GM18498 (cell line): ENCODE data around the gene ETS1.

Experiments used
- ATAC-seq: cut with Tn5 transposase; IDR thresholded peaks from one replicate; pipeline ENCODE4 v1.9.1; 2021; ENCODE audit warnings: mild to moderate bottlenecking, moderate library complexity; ENCODE audit not compliant: unreplicated experiment

The ETS1 gene, protein sequence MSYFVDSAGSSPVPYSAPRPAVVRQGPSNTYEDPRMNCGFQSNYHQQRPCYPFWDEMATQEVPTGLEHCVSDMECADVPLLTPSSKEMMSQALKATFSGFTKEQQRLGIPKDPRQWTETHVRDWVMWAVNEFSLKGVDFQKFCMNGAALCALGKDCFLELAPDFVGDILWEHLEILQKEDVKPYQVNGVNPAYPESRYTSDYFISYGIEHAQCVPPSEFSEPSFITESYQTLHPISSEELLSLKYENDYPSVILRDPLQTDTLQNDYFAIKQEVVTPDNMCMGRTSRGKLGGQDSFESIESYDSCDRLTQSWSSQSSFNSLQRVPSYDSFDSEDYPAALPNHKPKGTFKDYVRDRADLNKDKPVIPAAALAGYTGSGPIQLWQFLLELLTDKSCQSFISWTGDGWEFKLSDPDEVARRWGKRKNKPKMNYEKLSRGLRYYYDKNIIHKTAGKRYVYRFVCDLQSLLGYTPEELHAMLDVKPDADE

GRCh38 chr11:128587415-128587814 lies at the start of gene ETS1:
Gene ETS1, minus strand, starts transcription at chr11:128587558. Its CDS starts 14,428 bp downstream, at chr11:128573130.
- ATAC-seq = no peak

DNA sequence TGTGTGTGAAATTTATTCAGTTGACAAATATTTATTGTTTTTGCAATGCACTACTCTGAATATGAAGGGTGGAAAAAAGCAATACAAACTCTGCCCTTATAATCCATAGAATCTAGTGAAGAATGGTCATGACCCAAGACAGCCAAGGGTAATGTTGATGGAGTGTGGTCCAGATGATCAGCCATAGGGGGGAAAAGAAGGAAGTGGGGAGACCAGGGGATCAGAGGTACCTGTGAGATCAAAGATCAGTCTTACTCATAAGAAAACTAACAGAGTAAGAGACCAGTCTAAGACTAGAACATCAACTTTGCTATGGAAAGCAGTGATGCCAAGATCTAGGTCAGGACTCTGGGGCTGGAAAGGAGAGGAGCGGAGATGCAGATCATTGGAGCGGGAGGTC lies 47.0 kb upstream of the ETS1 start:
- no peak for ATAC-seq

DNA sequence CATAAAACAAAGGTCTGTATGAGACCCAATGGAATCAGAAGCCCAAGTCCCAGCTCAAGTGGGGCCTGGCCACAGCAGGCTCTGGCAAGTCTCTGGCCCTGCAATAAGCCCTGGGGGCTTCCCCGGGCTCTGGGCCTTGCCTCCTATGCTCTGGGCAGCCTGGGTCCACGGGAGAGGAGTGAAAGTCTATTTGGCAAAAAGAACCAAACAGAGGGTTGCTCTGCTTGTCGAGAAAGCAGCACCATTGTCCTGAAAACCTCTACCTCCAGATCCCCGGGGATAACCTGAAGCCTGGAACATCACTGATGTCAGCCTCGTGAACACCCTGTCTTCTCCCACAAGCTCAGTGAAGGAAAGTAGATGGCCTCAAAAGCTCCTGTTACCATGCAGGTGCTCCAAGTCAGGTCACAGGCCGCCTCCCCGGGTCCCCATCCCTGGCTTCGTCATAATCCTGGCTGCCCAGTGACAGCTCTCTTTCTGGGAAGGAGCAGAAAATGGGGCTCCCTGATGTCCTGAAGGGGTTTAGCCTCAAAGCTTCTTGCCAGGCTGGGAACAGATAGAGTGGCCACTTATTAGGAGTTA lies 46.1 kb upstream of the ETS1 start:
- ATAC-seq = no peak

DNA sequence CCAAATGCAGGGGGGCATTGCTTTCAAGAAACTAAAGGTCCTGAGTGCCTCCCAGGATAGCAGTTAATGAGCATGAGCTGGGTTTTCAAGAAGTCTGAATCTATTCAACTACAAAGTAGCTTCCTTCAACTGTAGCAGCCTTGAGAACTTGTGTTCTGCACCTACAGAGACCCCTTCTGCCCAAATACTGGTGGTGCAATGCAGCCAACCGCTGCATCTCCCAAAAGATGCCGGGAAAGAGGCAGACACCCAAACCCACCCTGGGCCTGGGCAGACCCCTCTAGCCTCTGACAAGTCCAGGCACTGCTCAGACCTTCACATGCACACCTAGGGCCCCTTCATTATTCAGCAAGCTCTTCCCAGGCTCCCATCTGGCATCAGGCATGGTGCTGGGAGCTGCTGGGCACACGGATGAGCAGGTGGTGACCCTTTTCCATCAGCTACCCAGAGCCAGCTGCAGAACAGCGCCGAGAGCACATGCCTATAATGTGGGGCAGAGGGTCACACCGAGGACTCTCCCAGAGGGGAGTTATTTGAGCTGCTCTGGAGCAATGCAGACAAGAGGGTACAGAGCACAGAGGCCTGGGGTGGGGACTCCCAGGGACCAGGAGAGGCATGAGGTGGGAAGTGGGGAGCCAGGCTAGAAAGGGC lies 44.9 kb upstream of the ETS1 start:
- ATAC-seq = peak; percentile 28

DNA sequence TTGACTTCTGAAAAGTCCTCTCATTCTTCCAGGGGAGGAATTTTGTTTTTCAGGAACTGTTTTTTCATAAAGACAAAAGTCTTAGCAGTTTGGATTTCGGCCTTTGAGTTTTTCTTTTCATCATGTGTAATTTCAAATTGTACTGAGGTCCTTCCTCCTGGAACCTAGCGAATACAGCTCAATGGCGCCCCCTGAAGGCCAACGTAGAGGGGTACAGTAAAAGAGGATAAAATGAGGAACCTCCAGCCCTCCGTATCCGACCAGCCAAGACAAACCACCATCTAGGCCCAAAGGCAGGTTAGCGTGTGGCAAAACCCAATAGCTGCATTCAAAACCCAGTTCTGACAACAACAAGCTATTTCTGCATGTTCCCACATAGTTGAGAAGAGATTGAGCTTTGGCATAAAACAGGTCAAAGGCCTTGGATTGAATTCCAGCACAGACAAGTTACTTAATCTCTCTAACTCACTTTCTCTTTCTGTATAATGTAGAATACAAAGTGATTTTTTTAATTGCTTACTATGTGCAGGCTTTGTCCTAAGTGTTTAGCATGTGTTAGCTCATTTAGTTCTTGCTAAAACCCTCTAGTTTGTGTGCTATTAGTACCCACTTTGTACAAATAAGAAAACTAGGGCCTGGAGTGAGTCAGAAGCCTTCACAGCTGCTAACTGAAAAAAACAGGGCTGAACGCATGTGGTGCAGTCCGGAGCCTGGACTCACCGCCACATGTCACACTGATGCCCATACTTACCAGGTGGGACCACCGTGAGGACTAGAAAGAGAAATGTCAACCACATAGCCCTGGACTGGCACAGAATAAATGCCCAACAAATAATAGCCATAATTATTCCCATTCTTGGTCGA lies 43.2 kb upstream of the ETS1 start:
- peak; percentile 52 for ATAC-seq

- no peak for ATAC-seq
Measured at GRCh38 chr11:128629516-128630106, 42.3 kb upstream of the ETS1 start.

- peak; percentile 34 for ATAC-seq
Measured at GRCh38 chr11:128628686-128629085, 41.3 kb upstream of the ETS1 start.

- peak; percentile 24 for ATAC-seq
Measured at GRCh38 chr11:128628325-128628673, 40.9 kb upstream of the ETS1 start.

GRCh38 chr11:128627666-128628324 lies 40.4 kb upstream of the ETS1 start:
- peak; percentile 53 for ATAC-seq

GRCh38 chr11:128626913-128627665 lies 39.7 kb upstream of the ETS1 start:
- no peak for ATAC-seq

- ATAC-seq = no peak
Measured at GRCh38 chr11:128625746-128626145, 38.4 kb upstream of the ETS1 start.

DNA sequence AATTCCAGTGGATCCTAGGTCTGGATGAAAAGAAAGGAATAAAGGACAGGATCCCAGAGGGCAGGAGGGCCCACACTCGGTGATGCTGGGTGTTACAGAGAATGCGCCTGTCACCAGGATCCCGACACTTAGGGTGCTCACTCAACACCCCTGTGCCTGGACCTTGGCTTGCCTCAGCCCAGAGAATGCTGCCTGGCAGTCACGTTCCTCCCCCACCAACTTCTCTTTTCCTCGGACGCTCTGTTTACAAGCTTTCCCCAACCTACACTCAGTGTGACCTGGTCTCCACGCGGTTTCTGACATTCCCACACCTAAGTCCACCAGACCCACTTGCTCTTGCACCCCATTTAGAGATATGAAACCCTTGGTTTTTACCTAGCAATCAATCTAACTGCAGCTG lies 38.0 kb upstream of the ETS1 start:
- no peak for ATAC-seq

DNA sequence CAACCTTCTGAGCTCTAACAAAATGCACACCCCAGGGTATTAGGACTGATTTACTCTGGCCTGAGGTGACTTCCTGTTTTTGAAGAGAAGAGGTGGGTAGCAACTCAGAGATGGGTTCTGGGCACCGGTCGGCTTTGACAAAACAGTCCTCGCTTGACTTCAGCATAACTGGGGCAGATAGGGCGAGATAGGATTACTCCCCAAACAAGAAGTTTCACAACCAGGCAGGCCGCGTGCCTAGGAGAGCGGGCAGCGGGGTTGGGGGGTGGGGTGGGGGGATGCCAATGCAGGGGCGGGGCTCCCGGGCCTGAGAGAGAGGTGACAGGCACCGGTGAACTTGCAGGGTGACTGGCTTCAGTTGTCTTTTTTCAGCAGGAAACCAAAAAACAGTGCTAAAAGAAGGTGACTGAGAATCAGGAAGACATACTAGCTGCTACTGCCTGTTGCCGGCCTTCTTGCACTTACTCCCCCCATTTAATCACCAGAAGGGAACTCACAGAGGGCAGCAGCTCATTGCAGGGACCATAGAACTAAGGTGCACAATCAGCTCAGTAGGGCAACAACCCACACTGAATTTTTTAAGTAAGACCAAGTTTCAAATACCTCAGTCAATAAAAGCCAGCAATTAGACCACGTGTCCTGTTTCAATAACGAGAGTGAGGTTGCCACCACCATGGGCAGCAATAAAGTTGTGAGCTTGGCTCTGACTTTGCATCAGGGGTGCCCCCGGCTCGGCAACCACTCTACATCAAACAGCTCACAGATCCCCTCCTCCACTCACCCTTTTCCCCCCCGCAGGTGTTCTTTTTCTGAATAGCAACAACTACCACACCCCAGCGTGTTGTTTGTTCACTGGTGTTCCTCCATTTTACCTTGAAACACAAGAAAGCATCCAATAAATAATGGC lies 37.2 kb upstream of the ETS1 start:
- ATAC-seq = peak; percentile 49

DNA sequence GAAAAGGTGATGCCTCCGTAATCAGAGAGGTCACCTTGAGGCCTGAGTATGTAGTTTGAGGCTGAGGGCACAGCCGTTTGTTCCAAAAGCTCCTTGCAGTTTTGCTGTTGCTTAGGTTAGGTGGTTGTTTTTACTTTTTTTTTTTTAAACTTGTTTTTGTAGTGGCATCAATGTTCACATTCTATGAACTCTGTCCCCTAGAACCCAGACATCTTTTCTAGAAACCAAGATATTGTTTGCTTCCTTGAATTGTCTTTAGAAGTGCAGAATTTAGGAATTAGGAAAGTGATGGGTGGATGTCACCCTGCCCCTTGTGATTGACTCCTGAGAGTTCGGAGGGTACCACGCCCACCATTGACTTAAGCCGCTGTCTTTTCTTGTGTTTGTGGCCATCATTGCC lies 35.7 kb upstream of the ETS1 start:
- no peak for ATAC-seq

GRCh38 chr11:128621601-128622501 lies 34.5 kb upstream of the ETS1 start:
- ATAC-seq = no peak

- no peak for ATAC-seq
Measured at GRCh38 chr11:128620309-128621100, 33.1 kb upstream of the ETS1 start.
